Astrocyte (in vitro differentiated cells and primary cell): ENCODE data around the gene BICC1.

ENCODE experiments used
- EZH2 ChIP-seq: IDR thresholded peaks from 2 replicates; pipeline ENCODE4 v1.6.1; 2012; ENCODE audit warnings: mild to moderate bottlenecking, low read length, inconsistent platforms; ENCODE audit not compliant: insufficient read depth
- TF ChIP-seq, protein P1 (sequence below): IDR thresholded peaks from 2 replicates; pipeline ENCODE4 v1.5.1; 2011; ENCODE audit warnings: low read depth, mild to moderate bottlenecking, inconsistent platforms, low read length, moderate library complexity; ENCODE audit not compliant: insufficient read depth

GRCh38 chr10:58529077-58529728 is 16.5 kb downstream of the BICC1 start:
- TF ChIP-seq, protein P1, sequence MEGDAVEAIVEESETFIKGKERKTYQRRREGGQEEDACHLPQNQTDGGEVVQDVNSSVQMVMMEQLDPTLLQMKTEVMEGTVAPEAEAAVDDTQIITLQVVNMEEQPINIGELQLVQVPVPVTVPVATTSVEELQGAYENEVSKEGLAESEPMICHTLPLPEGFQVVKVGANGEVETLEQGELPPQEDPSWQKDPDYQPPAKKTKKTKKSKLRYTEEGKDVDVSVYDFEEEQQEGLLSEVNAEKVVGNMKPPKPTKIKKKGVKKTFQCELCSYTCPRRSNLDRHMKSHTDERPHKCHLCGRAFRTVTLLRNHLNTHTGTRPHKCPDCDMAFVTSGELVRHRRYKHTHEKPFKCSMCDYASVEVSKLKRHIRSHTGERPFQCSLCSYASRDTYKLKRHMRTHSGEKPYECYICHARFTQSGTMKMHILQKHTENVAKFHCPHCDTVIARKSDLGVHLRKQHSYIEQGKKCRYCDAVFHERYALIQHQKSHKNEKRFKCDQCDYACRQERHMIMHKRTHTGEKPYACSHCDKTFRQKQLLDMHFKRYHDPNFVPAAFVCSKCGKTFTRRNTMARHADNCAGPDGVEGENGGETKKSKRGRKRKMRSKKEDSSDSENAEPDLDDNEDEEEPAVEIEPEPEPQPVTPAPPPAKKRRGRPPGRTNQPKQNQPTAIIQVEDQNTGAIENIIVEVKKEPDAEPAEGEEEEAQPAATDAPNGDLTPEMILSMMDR = no peak
- TF ChIP-seq EZH2 = no peak
